ENCODE data around the gene SETD9. TPM values are rescaled to one million over a fixed set of nuclear protein-coding genes. Genes with fewer than 3 reads are reported as not detected.

The SETD9 gene
- total and polyA plus RNA-seq, 10 donors, result 3.7 to 6.2 (median 6.0) TPM

GRCh38 chr5:56908942-56909293 is 478 bp upstream of the SETD9 start:
- Histone ChIP-seq H3K36me3 (peaks cover 0 to 4% (median 0%) of the 10 kb centered on the region in 6 donors), H3K4me1 (peaks cover 8 to 24% (median 19%) of the 10 kb centered on the region in 6 donors), H3K27ac (peak overlapping the region; percentile 89 to 98 (median 96)), H3K4me3 (peak overlapping the region; percentile 44 to 83 (median 65)), H3K9me3 (no peaks in the 10 kb centered on the region), H3K27me3 (replicated peaks in 1 of 7) (no peaks in the 10 kb centered on the region)
- WGBS, 5 donors, result 0 to 2% (median 1%) methylated on average over 18 to 19 of the region's 19 CpGs
- TF ChIP-seq POLR2A (IDR thresholded peaks at IDR 0.05), result no peak
- no peak for TF ChIP-seq POLR2AphosphoS5 (IDR thresholded peaks at IDR 0.05)
- TF ChIP-seq CTCF (IDR thresholded peaks at IDR 0.05 in 8 of 11, conservative IDR thresholded peaks at IDR 0.05 in 3 of 11), result no peak
- DNase-seq, result no peak
- intact Hi-C loops (cut with DNase I; ENCODE audit: low total_unique reads), result loop anchor here (10.0 kb wide), 1 partner anchor 226 kb away; no protein-coding TSS in a partner anchor

GRCh38 chr5:56910210-56910965 is 992 bp downstream of the SETD9 start:
- no peaks in the 10 kb centered on the region for H3K27me3 ChIP-seq (replicated peaks in 1 of 7)
- intact Hi-C loops (cut with DNase I; ENCODE audit: low total_unique reads), result no loop called here
- peak; percentile 88 for DNase-seq
- H3K27ac ChIP-seq, result peak overlapping the region; percentile 89 to 98 (median 96)
- peak overlapping the region; percentile 44 to 83 (median 65) for H3K4me3 ChIP-seq
- H3K4me1 ChIP-seq, result peaks cover 8 to 24% (median 19%) of the 10 kb centered on the region in 6 donors
- no peaks in the 10 kb centered on the region for H3K9me3 ChIP-seq
- 1 to 3% (median 2%) methylated on average over 29 of the region's 29 CpGs for WGBS, 5 donors
- H3K36me3 ChIP-seq, result peaks cover 0 to 7% (median 0%) of the 10 kb centered on the region in 6 donors
- TF ChIP-seq CTCF (IDR thresholded peaks at IDR 0.05 in 8 of 11, conservative IDR thresholded peaks at IDR 0.05 in 3 of 11) (peak in 2 of 11 experiments; percentile 7 to 9), POLR2AphosphoS5 (IDR thresholded peaks at IDR 0.05) (no peak), POLR2A (IDR thresholded peaks at IDR 0.05) (no peak)

- no peak overlapping the region for H3K27ac ChIP-seq
- intact Hi-C loops (cut with DNase I; ENCODE audit: low total_unique reads), result no loop called here
- 91 to 98% (median 94%) methylated on average over 3 of the region's 3 CpGs for WGBS, 5 donors
- H3K27me3 ChIP-seq (replicated peaks in 1 of 7), result no peaks in the 10 kb centered on the region
- no peak overlapping the region for H3K4me3 ChIP-seq
- no peak for DNase-seq
- H3K4me1 ChIP-seq, result peaks cover 5 to 16% (median 13%) of the 10 kb centered on the region in 6 donors
- H3K36me3 ChIP-seq, result peaks cover 0 to 17% (median 0%) of the 10 kb centered on the region in 6 donors
- TF ChIP-seq POLR2A (IDR thresholded peaks at IDR 0.05) (no peak), POLR2AphosphoS5 (IDR thresholded peaks at IDR 0.05) (no peak), CTCF (IDR thresholded peaks at IDR 0.05 in 8 of 11, conservative IDR thresholded peaks at IDR 0.05 in 3 of 11) (no peak)
- H3K9me3 ChIP-seq, result no peaks in the 10 kb centered on the region
Observed at GRCh38 chr5:56913766-56914165, 4.4 kb downstream of the SETD9 start.

GRCh38 chr5:56914678-56915077 is 5.3 kb downstream of the SETD9 start:
- H3K27ac ChIP-seq, result no peak overlapping the region
- no peak for TF ChIP-seq POLR2A (IDR thresholded peaks at IDR 0.05)
- no peak for TF ChIP-seq CTCF (IDR thresholded peaks at IDR 0.05 in 8 of 11, conservative IDR thresholded peaks at IDR 0.05 in 3 of 11)
- no peak for TF ChIP-seq POLR2AphosphoS5 (IDR thresholded peaks at IDR 0.05)
- DNase-seq, result no peak
- no peak overlapping the region for H3K4me3 ChIP-seq
- WGBS, 5 donors, result 89 to 99% (median 91%) methylated on average over 2 of the region's 2 CpGs
- intact Hi-C loops (cut with DNase I; ENCODE audit: low total_unique reads), result no loop called here
- peaks cover 5 to 13% (median 11%) of the 10 kb centered on the region in 6 donors for H3K4me1 ChIP-seq
- no peaks in the 10 kb centered on the region for H3K27me3 ChIP-seq (replicated peaks in 1 of 7)
- peaks cover 0 to 17% (median 0%) of the 10 kb centered on the region in 6 donors for H3K36me3 ChIP-seq
- H3K9me3 ChIP-seq, result no peaks in the 10 kb centered on the region

All from spleen (tissue), 11 donors.